Renal cortical epithelial cell (primary cell): ENCODE results near the gene SCN8A. TPM values are rescaled to one million over a fixed set of nuclear protein-coding genes. Genes with fewer than 3 reads are reported as not detected.

Experiments
- DNase-seq: peaks from one replicate; pipeline ENCODE4 v3.0.0-alpha.2; 2011; ENCODE audit warnings: low read depth
- total RNA-seq: library from RNA; depleted of rRNA; stranded (reverse); fragments of >200 nt; gene quantifications from 2 replicates; pipeline ENCODE4 v1.2.3, GENCODE V29; 2014

SCN8A gene
- total RNA-seq, 1 donor from 2014 or later = 1.1 TPM

- no peak for DNase-seq
Measured at GRCh38 chr12:51832354-51833107, 241.5 kb downstream of the SCN8A start.

GRCh38 chr12:51833448-51834227, 242.6 kb downstream of the SCN8A start:
- DNase-seq = no peak

- DNase-seq = no peak
Measured at GRCh38 chr12:51834411-51834810, 243.4 kb downstream of the SCN8A start.

GRCh38 chr12:51836041-51836826, 245.2 kb downstream of the SCN8A start:
- peak; percentile 46 for DNase-seq

- DNase-seq = no peak
Measured at GRCh38 chr12:51836827-51837173, 245.8 kb downstream of the SCN8A start.

GRCh38 chr12:51837286-51837685, 246.3 kb downstream of the SCN8A start:
- DNase-seq = no peak

GRCh38 chr12:51838036-51838435, 247.0 kb downstream of the SCN8A start:
- no peak for DNase-seq

- DNase-seq = no peak
Measured at GRCh38 chr12:51838762-51839161, 247.7 kb downstream of the SCN8A start.

GRCh38 chr12:51839310-51839947, 248.4 kb downstream of the SCN8A start:
- DNase-seq = no peak

- no peak for DNase-seq
Measured at GRCh38 chr12:51840966-51841365, 249.9 kb downstream of the SCN8A start.

GRCh38 chr12:51841727-51842126, 250.7 kb downstream of the SCN8A start:
- no peak for DNase-seq

GRCh38 chr12:51844854-51845253, 253.8 kb downstream of the SCN8A start:
- DNase-seq = no peak

GRCh38 chr12:51845482-51845881, 254.4 kb downstream of the SCN8A start:
- DNase-seq = no peak

GRCh38 chr12:51846271-51846691, 255.2 kb downstream of the SCN8A start:
- DNase-seq = no peak

- DNase-seq = no peak
Measured at GRCh38 chr12:51846911-51847642, 256.0 kb downstream of the SCN8A start.

- no peak for DNase-seq
Measured at GRCh38 chr12:51847643-51848325, 256.8 kb downstream of the SCN8A start.

GRCh38 chr12:51848326-51848727, 257.3 kb downstream of the SCN8A start, which contains the start of gene FIGNL2:
Gene FIGNL2 (minus strand): TSS chr12:51848718. CDS start chr12:51822413, 26,305 bp downstream.
- DNase-seq = no peak

- DNase-seq = peak; percentile 50
Measured at GRCh38 chr12:51848841-51849735, 258.1 kb downstream of the SCN8A start.
